Right ventricle myocardium inferior (tissue), 1 donor: Measurements from ENCODE around the gene PRR19. TPM values are rescaled to one million over a fixed set of nuclear protein-coding genes. Genes with fewer than 3 reads are reported as not detected.

Experiments used
- ATAC-seq: fragments of 200-7000 bp; cut with Tn5 transposase; one replicate; pipeline ENCODE4 v1.9.1; 2020; ENCODE audit warnings: mild to moderate bottlenecking, moderate library complexity
- DNase-seq: peaks from one replicate; pipeline ENCODE4 v3.0.0; 2021; ENCODE audit errors: missing footprints
- intact Hi-C: fragments of 100-400 bp; cut with DNase I; formaldehyde crosslinking; loops from one replicate; pipeline ENCODE4 v1.11.0; 2022
- total RNA-seq: library from RNA; stranded (reverse); fragmentation: NEBNext Ultra II Directional; extraction: Animal tissue kit (Norgen Biotek cat#: 25700); gene quantifications from one replicate; pipeline ENCODE4 v1.2.1, GENCODE V29; 2021
- donor health status: DM: no; HTN: yes; CAD: no; lungs with severe emphysema.

Gene PRR19
- total RNA-seq, 1 donor from 2014 or later = 0.51 TPM

DNA sequence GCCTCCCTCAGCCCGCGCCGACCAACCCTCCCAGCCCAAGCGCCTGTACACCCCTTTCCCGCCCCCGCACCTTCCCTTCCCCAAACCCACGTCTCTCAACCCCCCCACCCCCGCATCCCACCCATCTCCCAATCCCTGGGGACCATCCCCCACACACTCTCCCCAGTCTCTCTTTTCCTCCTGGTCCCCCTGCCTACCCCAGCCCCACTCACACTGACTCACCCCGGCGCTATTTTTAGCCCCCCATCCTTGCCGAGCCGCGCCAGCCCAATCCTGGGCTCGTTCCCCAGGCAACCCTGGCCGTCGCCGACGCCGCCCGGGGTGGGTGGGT, 21.2 kb upstream of the PRR19 start:
- ATAC-seq (peak; percentile 12), DNase-seq (no peak)
- intact Hi-C loops = loop anchor here (1.0 kb wide), 2 partner anchors 25 to 34 kb away; partner anchors contain the start of gene ERF

DNA sequence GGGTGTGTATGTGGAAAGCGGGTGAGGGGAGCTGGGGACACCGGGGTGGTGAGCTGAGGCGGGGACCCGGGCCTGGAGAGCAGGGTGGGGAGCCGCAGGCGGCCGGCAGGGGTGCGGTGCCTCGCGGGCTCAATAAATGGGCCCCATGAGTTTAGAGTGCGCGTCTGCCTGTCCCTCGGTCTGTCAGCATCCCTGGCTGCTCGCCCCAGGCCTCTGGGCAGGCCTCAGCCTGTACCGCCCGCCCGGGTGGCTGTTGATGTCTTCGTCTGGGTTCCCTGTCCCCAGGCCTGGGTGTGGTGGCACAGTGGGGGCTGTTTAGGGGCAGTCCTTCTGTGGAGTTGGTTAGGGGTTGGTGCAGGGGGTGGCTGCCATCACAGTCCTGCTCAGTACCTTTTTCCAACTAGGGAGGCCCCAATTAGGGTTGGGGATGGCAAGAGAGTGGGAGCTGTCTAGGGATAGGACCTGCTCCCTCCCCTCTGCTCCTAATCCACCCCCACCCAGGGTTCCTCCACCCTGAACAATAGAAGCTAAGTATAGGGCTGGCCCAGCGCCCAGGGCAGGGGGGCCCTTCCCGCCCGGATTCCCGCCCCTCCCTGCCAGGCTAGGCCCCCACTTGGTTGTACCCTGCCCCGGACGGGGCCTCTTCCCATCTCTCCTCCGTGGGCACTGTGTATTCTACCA, 20.6 kb upstream of the PRR19 start:
- intact Hi-C loops = no loop called here
- no peak for ATAC-seq
- peak; percentile 83 for DNase-seq

DNA sequence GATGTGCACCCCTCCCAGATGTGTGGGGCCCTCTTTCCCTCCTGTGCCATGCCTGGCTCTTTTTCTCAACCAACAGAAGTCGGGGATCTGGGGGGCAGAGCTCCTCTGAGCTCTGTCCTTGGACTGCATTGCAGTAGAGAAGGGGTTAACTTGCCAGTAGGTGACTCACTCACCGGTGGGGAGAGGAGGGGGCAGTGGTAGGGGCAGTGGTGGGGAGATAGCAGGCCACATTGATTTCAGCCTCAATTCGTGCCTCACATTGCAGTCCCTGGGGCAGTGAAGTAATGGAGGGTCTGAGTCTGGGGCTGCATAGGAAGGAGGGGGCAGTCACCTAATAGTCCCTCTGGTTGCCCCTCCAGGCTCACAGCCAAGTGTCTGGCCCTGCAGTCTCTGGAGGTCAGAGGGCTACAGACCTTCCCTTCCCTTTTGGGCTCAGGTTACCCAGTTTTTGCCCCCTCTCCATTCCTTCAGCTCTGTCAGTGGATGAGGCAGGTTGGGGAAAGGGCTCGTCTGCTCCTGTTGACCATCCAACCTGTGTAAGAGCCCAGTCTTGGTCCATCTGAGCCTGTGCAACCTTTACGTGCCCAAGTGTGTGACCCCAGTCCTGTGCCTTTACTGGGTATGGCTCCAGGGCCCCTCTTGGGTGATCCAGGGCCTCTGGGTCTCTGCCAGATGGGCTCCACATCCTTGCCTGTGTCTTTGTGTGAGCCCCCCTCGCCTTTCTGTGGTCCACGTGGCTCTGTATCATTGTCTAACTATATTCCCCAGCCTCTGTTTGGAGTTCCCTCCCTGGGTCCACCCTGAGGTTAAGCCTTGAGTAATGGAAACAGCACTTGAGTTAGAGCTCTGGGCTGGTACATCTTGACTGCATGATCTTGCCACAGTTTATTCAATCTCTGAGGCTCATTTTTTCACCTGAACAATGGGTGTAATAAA, 19.8 kb upstream of the PRR19 start:
- ATAC-seq (no peak), DNase-seq (peak; percentile 53)
- intact Hi-C loops = no loop called here

DNA sequence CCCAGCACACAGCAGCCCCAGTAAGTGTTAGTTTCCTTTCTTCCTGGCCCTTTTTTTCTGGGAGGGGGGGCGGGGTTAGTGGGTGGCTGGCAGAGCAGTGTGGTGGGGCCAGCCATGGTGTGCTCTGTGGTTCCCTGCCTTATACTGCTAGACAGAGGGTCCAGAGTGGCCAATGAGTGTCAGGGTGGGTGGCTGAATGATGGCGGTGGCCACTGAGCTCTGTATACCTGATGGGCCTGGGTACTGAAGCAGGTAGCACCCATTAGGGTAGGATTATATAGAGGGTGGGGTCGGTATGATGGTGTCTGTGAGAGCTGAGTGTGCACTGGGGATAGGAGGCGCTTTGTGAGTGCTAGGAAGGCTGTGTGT, 19.1 kb upstream of the PRR19 start:
- intact Hi-C loops = no loop called here
- no peak for ATAC-seq
- DNase-seq = no peak

DNA sequence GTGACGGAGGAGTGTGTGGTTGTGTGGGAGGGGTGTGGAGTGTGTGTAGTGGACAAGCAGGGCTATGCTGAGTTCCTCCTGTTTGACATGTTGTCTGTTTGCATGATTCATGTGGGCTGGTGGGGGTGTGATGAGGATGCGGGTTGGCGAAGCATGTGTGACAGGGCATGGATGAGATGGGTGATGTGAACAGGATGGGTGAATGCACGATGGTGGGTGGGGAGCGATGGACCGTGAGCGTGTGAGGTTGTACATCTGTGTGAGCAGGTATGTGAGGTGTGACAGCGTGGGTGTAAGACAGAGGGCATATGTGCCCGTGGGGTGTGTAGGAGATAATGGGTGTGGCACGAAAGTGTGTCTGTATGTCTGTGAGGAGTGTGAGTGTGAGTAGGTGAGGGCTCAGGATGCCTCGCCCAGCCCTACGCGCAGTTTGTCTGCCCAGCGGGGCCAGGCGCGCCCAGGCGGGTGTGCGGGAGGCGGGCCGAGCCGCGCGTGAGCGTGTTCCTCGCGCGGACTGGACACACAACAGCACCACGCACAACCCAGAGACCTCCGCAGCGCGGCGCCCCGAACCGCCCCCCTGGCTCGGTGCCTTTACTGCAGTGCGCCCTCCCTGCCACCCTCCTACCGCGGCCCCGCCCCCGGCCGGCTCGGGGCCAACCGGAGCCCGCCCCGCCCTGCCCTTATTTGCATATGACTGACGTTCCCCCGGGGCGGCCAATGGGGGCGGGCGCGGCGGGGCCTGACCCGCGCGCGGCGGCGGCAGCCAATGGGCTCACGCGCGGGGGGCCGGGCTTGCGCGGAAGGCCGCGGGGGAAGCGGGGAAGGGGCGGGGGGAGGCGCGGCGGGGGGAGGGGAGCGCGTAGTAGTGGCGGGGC, 18.5 kb upstream of the PRR19 start:
- intact Hi-C loops = no loop called here
- ATAC-seq (peak; percentile 74), DNase-seq (peak; percentile 98)

DNA sequence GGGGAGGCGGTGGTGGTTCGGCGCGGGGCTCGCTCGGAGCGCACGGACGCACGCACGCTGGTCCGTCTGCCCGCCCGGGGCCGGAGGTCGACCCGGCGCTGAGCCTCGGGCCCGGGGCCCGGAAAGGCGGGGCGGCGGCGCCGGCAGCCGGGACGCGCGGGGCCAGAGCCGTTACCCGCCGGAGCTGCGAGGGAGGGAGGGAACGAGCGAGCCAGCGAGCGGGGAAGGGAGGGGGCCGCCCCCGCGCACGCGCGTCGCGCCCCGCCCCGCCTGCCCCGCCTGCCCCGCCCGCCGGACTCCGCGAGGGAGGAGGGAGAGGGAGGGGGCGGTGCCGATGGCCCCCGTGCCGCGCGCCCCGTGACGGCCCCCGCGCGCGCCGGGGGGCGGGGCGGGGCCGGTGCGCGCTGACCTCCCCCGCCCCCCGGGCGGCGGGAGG, 17.8 kb upstream of the PRR19 start:
- ATAC-seq (peak; percentile 30), DNase-seq (peak; percentile 93)
- intact Hi-C loops = no loop called here

GRCh38 chr19:42284591-42285341, 17.2 kb upstream of the PRR19 start:
- ATAC-seq = no peak
- peak; percentile 81 for DNase-seq
- intact Hi-C loops = no loop called here

GRCh38 chr19:42285541-42285941, 16.4 kb upstream of the PRR19 start:
- intact Hi-C loops = no loop called here

GRCh38 chr19:42285988-42286348, 16.0 kb upstream of the PRR19 start:
- intact Hi-C loops = no loop called here
- DNase-seq (no peak), ATAC-seq (no peak)

More at GRCh38 chr19:42285541-42285941, 16.4 kb upstream of the PRR19 start:
- ATAC-seq (no peak), DNase-seq (no peak)

GRCh38 chr19:42286349-42287016, 15.4 kb upstream of the PRR19 start:
- no peak for DNase-seq
- intact Hi-C loops = no loop called here
- ATAC-seq = no peak

DNA sequence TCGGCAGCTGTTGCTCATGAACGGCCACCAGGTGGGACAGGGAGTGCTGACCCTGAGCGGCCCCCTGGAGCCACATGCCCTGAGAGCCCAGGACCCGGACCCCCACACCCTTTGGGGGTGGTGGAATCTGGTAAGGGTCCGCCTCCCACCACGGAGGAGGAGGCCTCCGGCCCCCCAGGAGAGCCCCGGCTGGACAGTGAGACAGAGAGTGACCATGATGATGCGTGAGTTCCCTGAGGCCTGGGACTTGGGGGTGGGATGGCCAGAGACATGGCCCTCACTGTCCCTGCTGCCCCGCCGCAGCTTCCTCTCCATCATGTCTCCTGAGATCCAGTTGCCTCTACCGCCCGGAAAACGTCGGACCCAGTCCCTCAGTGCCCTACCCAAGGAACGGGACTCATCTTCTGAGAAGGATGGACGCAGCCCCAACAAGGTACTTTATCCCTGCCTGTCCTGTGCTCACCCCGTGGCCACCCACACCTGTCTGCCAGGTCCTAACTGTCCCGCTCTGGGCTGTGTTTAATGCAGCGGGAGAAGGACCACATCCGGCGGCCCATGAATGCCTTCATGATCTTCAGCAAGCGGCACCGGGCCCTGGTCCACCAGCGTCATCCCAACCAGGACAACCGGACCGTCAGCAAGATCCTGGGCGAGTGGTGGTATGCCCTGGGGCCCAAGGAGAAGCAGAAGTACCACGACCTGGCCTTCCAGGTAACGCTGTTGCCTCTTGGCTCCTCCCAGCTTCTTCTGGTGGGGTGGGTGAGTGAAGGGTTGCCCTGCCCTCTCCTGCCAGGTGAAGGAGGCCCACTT, 14.7 kb upstream of the PRR19 start:
- no peak for ATAC-seq
- DNase-seq = peak; percentile 57
- intact Hi-C loops = no loop called here

- peak; percentile 58 for DNase-seq
- intact Hi-C loops = no loop called here
Measured at GRCh38 chr19:42287827-42288107, 14.2 kb upstream of the PRR19 start.

GRCh38 chr19:42288387-42288786, 13.5 kb upstream of the PRR19 start:
- no peak for ATAC-seq
- DNase-seq = peak; percentile 60
- intact Hi-C loops = no loop called here

More at GRCh38 chr19:42287827-42288107, 14.2 kb upstream of the PRR19 start:
- ATAC-seq = no peak

GRCh38 chr19:42288881-42289555, 12.9 kb upstream of the PRR19 start:
- intact Hi-C loops = no loop called here
- ATAC-seq (no peak), DNase-seq (peak; percentile 50)

GRCh38 chr19:42289556-42290041, 12.3 kb upstream of the PRR19 start:
- DNase-seq = peak; percentile 23
- intact Hi-C loops = no loop called here

GRCh38 chr19:42290136-42290522, 11.8 kb upstream of the PRR19 start:
- ATAC-seq = no peak
- DNase-seq = peak; percentile 15
- intact Hi-C loops = no loop called here

More at GRCh38 chr19:42289556-42290041, 12.3 kb upstream of the PRR19 start:
- ATAC-seq = no peak
